ENCODE measurements around the gene ATP6V1G2. TPM values are rescaled to one million over a fixed set of nuclear protein-coding genes. Genes with fewer than 3 reads are reported as not detected.

The ATP6V1G2 gene
- total RNA-seq, 1 experiment from 2014 or later: 0.98 TPM

GRCh38 chr6:31548544-31548873, 2.1 kb upstream of the ATP6V1G2 start:
- ATAC-seq: no peak
- Histone ChIP-seq H3K36me3 (ENCODE audit: control insufficient read depth, insufficient read depth, low read length) (no peaks in the 10 kb centered on the region), H3K27me3 (ENCODE audit: control insufficient read depth, insufficient read depth, low read length) (no peaks in the 10 kb centered on the region), H3K27ac (ENCODE audit: low read length) (peak overlapping the region; percentile 96), H3K4me3 (ENCODE audit: low read depth in 2 of 2, low read length in 2 of 2) (peak overlapping the region; percentile 60 to 80), H3K9me3 (ENCODE audit: control insufficient read depth, insufficient read depth, low read depth, low read length) (no peaks in the 10 kb centered on the region), H3K4me1 (ENCODE audit: control insufficient read depth, insufficient read depth, low read length) (peaks cover 7% of the 10 kb centered on the region)
- CTCF ChIA-PET: interaction anchor here (0.6 to 4.2 kb wide), 2 partner anchors 49 to 69 kb away, joined by 10 to 37 read pairs; no protein-coding TSS in a partner anchor
- no TSS peak for BruUV-seq (replicated peaks)
- intact Hi-C loops (cut with micrococcal nuclease; ENCODE audit: unreplicated experiment) (no loop called here), in situ Hi-C loops (cut with HindIII; ENCODE audit: low pct_unique_long_range_greater_than_20kb, low sequenced_read_pairs) (no loop called here)
- no peak for DNase-seq (ENCODE audit: low read depth, low spot score)
- POLR2A ChIA-PET: interaction anchor here (1.0 kb wide), 1 partner anchor 30 kb away, joined by 3 read pairs; no protein-coding TSS in a partner anchor
- TF ChIP-seq REST (IDR thresholded peaks at IDR 0.05; ENCODE audit: insufficient read depth in 1 of 2, low read depth in 2 of 2, low read length in 1 of 2): no peak
- TF ChIP-seq SIN3A (IDR thresholded peaks at IDR 0.05; ENCODE audit: borderline replicate concordance, insufficient read depth, low read depth, low read length): no peak
- TF ChIP-seq CTCF (IDR thresholded peaks at IDR 0.05): no peak
- no peak for TF ChIP-seq POLR2AphosphoS5 (IDR thresholded peaks at IDR 0.05; ENCODE audit: low read depth, low read length)
- TF ChIP-seq TCF7L2 (IDR thresholded peaks at IDR 0.05; ENCODE audit: low read depth, low read length): no peak

- ATAC-seq (peak; percentile 25), DNase-seq (ENCODE audit: low read depth, low spot score) (no peak)
- in situ Hi-C loops (cut with HindIII; ENCODE audit: low pct_unique_long_range_greater_than_20kb, low sequenced_read_pairs) (no loop called here), intact Hi-C loops (cut with micrococcal nuclease; ENCODE audit: unreplicated experiment) (no loop called here)
- CTCF ChIA-PET: interaction anchor here (0.6 to 4.2 kb wide), 4 partner anchors 50 to 70 kb away, joined by 4 to 37 read pairs (median 8); no protein-coding TSS in a partner anchor
- Histone ChIP-seq H3K4me1 (ENCODE audit: control insufficient read depth, insufficient read depth, low read length) (peaks cover 11% of the 10 kb centered on the region), H3K4me3 (ENCODE audit: low read depth in 2 of 2, low read length in 2 of 2) (peak overlapping the region; percentile 60 to 80), H3K36me3 (ENCODE audit: control insufficient read depth, insufficient read depth, low read length) (no peaks in the 10 kb centered on the region), H3K27ac (ENCODE audit: low read length) (peak overlapping the region; percentile 96), H3K9me3 (ENCODE audit: control insufficient read depth, insufficient read depth, low read depth, low read length) (no peaks in the 10 kb centered on the region), H3K27me3 (ENCODE audit: control insufficient read depth, insufficient read depth, low read length) (no peaks in the 10 kb centered on the region)
- no TSS peak for BruUV-seq (replicated peaks)
- no peak for TF ChIP-seq POLR2AphosphoS5 (IDR thresholded peaks at IDR 0.05; ENCODE audit: low read depth, low read length)
- no peak for TF ChIP-seq CTCF (IDR thresholded peaks at IDR 0.05)
- TF ChIP-seq TCF7L2 (IDR thresholded peaks at IDR 0.05; ENCODE audit: low read depth, low read length): no peak
- TF ChIP-seq SIN3A (IDR thresholded peaks at IDR 0.05; ENCODE audit: borderline replicate concordance, insufficient read depth, low read depth, low read length): no peak
- TF ChIP-seq REST (IDR thresholded peaks at IDR 0.05; ENCODE audit: insufficient read depth in 1 of 2, low read depth in 2 of 2, low read length in 1 of 2): no peak
- POLR2A ChIA-PET: interaction anchor here (1.0 kb wide), 1 partner anchor 30 kb away, joined by 3 read pairs; no protein-coding TSS in a partner anchor
Measured at GRCh38 chr6:31547727-31548543, 1.5 kb upstream of the ATP6V1G2 start.

Data from Panc1 (cell line).